K562 (cell line): ENCODE measurements around the gene HAPLN2. TPM values are rescaled to one million over a fixed set of nuclear protein-coding genes. Genes with fewer than 3 reads are reported as not detected.
A peak's percentile ranks its signal among the peaks of the same experiment; 100 is the strongest.

ENCODE experiments used
- ATF7 ChIP-seq: fragments of 450-650 bp; IDR thresholded peaks from 2 replicates; pipeline ENCODE4 v1.7.1; 2014; ENCODE audit warnings: mild to moderate bottlenecking, moderate library complexity
- DDX20 ChIP-seq: fragments of 450-650 bp; IDR thresholded peaks from 2 replicates; pipeline ENCODE4 v1.6.1; 2016; ENCODE audit warnings: missing genetic modification characterization, low read depth, mild to moderate bottlenecking, missing compliant biosample characterization, moderate library complexity
- DIDO1 ChIP-seq: fragments of 450-650 bp; IDR thresholded peaks from 2 replicates; pipeline ENCODE4 v1.6.1; 2016; ENCODE audit warnings: low read depth, missing biosample characterization, missing genetic modification characterization
- ETV1 ChIP-seq: fragments of 450-650 bp; conservative IDR thresholded peaks from 2 replicates; pipeline ENCODE4 v1.6.1; 2016; ENCODE audit warnings: missing genetic modification characterization, control low read depth, low read depth, missing compliant biosample characterization
- FIP1L1 ChIP-seq: fragments of 200-400 bp; formaldehyde crosslinking; IDR thresholded peaks from 2 replicates; pipeline ENCODE4 v1.6.1; 2018; ENCODE audit warnings: mild to moderate bottlenecking, low read depth, low read length; ENCODE audit not compliant: poor library complexity, severe bottlenecking
- GMEB1 ChIP-seq: fragments of 250-450 bp; sonication (Bioruptor Pico); IDR thresholded peaks from 2 replicates; pipeline ENCODE4 v1.4.0; 2020; ENCODE audit warnings: mild to moderate bottlenecking
- HIVEP1 ChIP-seq: fragments of 250-450 bp; sonication (Bioruptor Pico); IDR thresholded peaks from 2 replicates; pipeline ENCODE4 v1.4.0; 2020; ENCODE audit warnings: mild to moderate bottlenecking
- JUND ChIP-seq, 2 experiments: IDR thresholded peaks; 2 replicates in 1 of 2; 3 replicates in 1 of 2; pipeline ENCODE4 v1.6.1; 2011; ENCODE audit warnings: borderline replicate concordance in 2 of 2, low read depth in 2 of 2, low read length in 2 of 2, improper control_type of control experiment in 1 of 2, missing biosample characterization in 1 of 2, missing genetic modification characterization in 1 of 2, missing genetic modification reagents in 1 of 2
- KDM1A ChIP-seq, 2 experiments: fragments of 450-650 bp; IDR thresholded peaks; 2 replicates each; pipeline ENCODE4 v1.6.1; 2016; ENCODE audit warnings: mild to moderate bottlenecking in 2 of 2
- KDM2B ChIP-seq: fragments of 250-450 bp; sonication (Bioruptor Pico); IDR thresholded peaks from 2 replicates; pipeline ENCODE4 v1.8.0; 2021; ENCODE audit warnings: mild to moderate bottlenecking, moderate library complexity
- L3MBTL2 ChIP-seq: fragments of 450-650 bp; IDR thresholded peaks from 2 replicates; pipeline ENCODE4 v1.6.1; 2016; ENCODE audit warnings: mild to moderate bottlenecking, moderate library complexity
- MEIS2 ChIP-seq: fragments of 450-650 bp; IDR thresholded peaks from 2 replicates; pipeline ENCODE4 v1.6.1; 2014; ENCODE audit warnings: mild to moderate bottlenecking; ENCODE audit not compliant: partially characterized antibody
- NCOR1 ChIP-seq: fragments of 450-650 bp; IDR thresholded peaks from 2 replicates; pipeline ENCODE4 v1.6.1; 2016; ENCODE audit warnings: mild to moderate bottlenecking, moderate library complexity
- PCBP1 ChIP-seq: fragments of 200-400 bp; formaldehyde crosslinking; IDR thresholded peaks from 2 replicates; pipeline ENCODE4 v1.6.1; 2018; ENCODE audit warnings: mild to moderate bottlenecking, low read depth, low read length; ENCODE audit not compliant: poor library complexity, severe bottlenecking
- POLR2AphosphoS2 ChIP-seq: IDR thresholded peaks from 2 replicates; pipeline ENCODE4 v1.6.1; 2012; ENCODE audit warnings: low read length, improper control_type of control experiment
- RBM34 ChIP-seq: fragments of 200-400 bp; formaldehyde crosslinking; IDR thresholded peaks from 2 replicates; pipeline ENCODE4 v1.6.1; 2018; ENCODE audit warnings: low read length, borderline replicate concordance; ENCODE audit not compliant: insufficient read depth
- RBM39 ChIP-seq: fragments of 200-400 bp; formaldehyde crosslinking; optimal IDR thresholded peaks from 2 replicates; pipeline ENCODE3; 2018; ENCODE audit warnings: low read depth, low read length
- SMC3 ChIP-seq: conservative IDR thresholded peaks from 2 replicates; pipeline ENCODE4 v1.6.1; 2011; ENCODE audit warnings: low read depth, low read length, improper control_type of control experiment; ENCODE audit not compliant: insufficient read depth
- THAP7 ChIP-seq: fragments of 250-450 bp; sonication (Bioruptor Pico); IDR thresholded peaks from 2 replicates; pipeline ENCODE4 v1.5.0; 2021
- YBX1 ChIP-seq: fragments of 450-650 bp; IDR thresholded peaks from 2 replicates; pipeline ENCODE4 v1.7.1; 2016; ENCODE audit warnings: mild to moderate bottlenecking
- ZBTB8A ChIP-seq: fragments of 450-650 bp; IDR thresholded peaks from 2 replicates; pipeline ENCODE4 v1.6.1; 2018; ENCODE audit warnings: mild to moderate bottlenecking, moderate library complexity; ENCODE audit not compliant: partially characterized antibody
- ZNF41 ChIP-seq: fragments of 250-450 bp; sonication (Bioruptor Pico); conservative IDR thresholded peaks from 2 replicates; pipeline ENCODE4 v1.4.0; 2020; ENCODE audit warnings: mild to moderate bottlenecking
- ZNF696 ChIP-seq: fragments of 250-450 bp; sonication (Bioruptor Pico); conservative IDR thresholded peaks from 2 replicates; pipeline ENCODE4 v1.4.0; 2020; ENCODE audit warnings: mild to moderate bottlenecking, moderate library complexity
- ZNF76 ChIP-seq: fragments of 250-450 bp; sonication (Bioruptor Pico); IDR thresholded peaks from 2 replicates; pipeline ENCODE4 v1.4.0; 2020; ENCODE audit warnings: mild to moderate bottlenecking, moderate library complexity, borderline replicate concordance
- polyA plus RNA-seq, 8 experiments: library from polyadenylated mRNA; depleted of rRNA in 4 of 8; stranded (reverse) in 5 of 8; unstranded in 3 of 8; fragments of >200 nt; fragmentation: Nextera tagmentation in 2 of 8; fragmentation: Illumina TruSeq in 1 of 8; extraction: Ambion mirVana in 2 of 8; extraction: Trizol in 1 of 8; gene quantifications; 2 replicates each; pipeline versions ENCODE4 v1.2.1 to v1.2.3, GENCODE V29; 2011 to 2014; ENCODE audit warnings: inconsistent platforms in 1 of 8, missing spikeins in 1 of 8
- total RNA-seq, 7 experiments: library from RNA; depleted of rRNA in 6 of 7; stranded (reverse); fragments of >200 nt in 6 of 7; fragmentation: Illumina TruSeq in 2 of 7; extraction: Trizol in 2 of 7; gene quantifications; 2 replicates each; pipeline versions ENCODE4 v1.2.1 to v1.2.3, GENCODE V29; 2011 to 2021; ENCODE audit warnings: low replicate concordance in 1 of 7
- TF ChIP-seq, protein P1 (sequence below), 2 experiments: fragments of 450-650 bp; IDR thresholded peaks; 2 replicates each; pipeline ENCODE4 v1.6.1; 2016

Gene HAPLN2
- total and polyA plus RNA-seq, 9 of the 15 experiments (the other 6 are each of a cell fraction or from before 2014, with no cell fraction given) = 0.14 to 5.2 (median 3.8) TPM; not detected in 4

GRCh38 chr1:156623946-156624813 is 5.0 kb downstream of the HAPLN2 start (continued):
- no peak for TF ChIP-seq ZNF76
- peak; percentile 23; the same call in 1 of the 2 replicates for TF ChIP-seq ETV1 (tag)
- peak; percentile 39 for TF ChIP-seq PCBP1
- peak; percentile 96 for TF ChIP-seq L3MBTL2
- no peak for TF ChIP-seq POLR2AphosphoS2
- no peak for TF ChIP-seq YBX1
- peak; percentile 77 for TF ChIP-seq FIP1L1
- TF ChIP-seq RBM34 = no peak
- TF ChIP-seq DIDO1 = peak; percentile 61; the same call in 1 of the 2 replicates
- no peak for TF ChIP-seq MEIS2
- no peak for TF ChIP-seq RBM39
- no peak for TF ChIP-seq ZNF41
- TF ChIP-seq HIVEP1 (CRISPR knock-in tag) = no peak
- peak; percentile 73 for TF ChIP-seq ATF7
- TF ChIP-seq DDX20 (tag) = no peak
- TF ChIP-seq KDM2B = peak; percentile 76; the same call in 1 of the 2 replicates
- TF ChIP-seq JUND (IDR thresholded peaks at IDR 0.05; ENCODE audit: borderline replicate concordance, low read depth, low read length) = peak; percentile 52
- TF ChIP-seq JUND (tag; IDR thresholded peaks at IDR 0.05; ENCODE audit: borderline replicate concordance, low read depth, low read length) = peak; percentile 9; the same call in 1 of the 3 replicates
- TF ChIP-seq SMC3 = 0 out of 2 replicates have a peak, but pooled peaks have one; percentile 10
- no peak for TF ChIP-seq KDM1A (IDR thresholded peaks at IDR 0.05)
- no peak for TF ChIP-seq THAP7
- no peak for TF ChIP-seq ZNF696
- TF ChIP-seq ZBTB8A = no peak
- TF ChIP-seq NCOR1 = no peak
- TF ChIP-seq, protein P1, sequence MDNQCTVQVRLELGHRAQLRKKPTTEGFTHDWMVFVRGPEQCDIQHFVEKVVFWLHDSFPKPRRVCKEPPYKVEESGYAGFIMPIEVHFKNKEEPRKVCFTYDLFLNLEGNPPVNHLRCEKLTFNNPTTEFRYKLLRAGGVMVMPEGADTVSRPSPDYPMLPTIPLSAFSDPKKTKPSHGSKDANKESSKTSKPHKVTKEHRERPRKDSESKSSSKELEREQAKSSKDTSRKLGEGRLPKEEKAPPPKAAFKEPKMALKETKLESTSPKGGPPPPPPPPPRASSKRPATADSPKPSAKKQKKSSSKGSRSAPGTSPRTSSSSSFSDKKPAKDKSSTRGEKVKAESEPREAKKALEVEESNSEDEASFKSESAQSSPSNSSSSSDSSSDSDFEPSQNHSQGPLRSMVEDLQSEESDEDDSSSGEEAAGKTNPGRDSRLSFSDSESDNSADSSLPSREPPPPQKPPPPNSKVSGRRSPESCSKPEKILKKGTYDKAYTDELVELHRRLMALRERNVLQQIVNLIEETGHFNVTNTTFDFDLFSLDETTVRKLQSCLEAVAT (IDR thresholded peaks at IDR 0.05) = peak in 1 of 2 experiments; percentile 43; a peak in 1 of 4 replicates
- TF ChIP-seq GMEB1 (CRISPR knock-in tag) = 0 out of 2 replicates have a peak, but pooled peaks have one; percentile 12
